Heart left ventricle (tissue), 13 donors: ENCODE data around the gene COL7A1.
A peak's percentile ranks its signal among the peaks of the same experiment; 100 is the strongest.

Source experiments
- POLR2A ChIP-seq, 2 donors: fragments of 450-650 bp; IDR thresholded peaks; one replicate each; pipeline ENCODE4 v1.6.1; 2017; ENCODE audit warnings: antibody characterized with exemption in 2 of 2, mild to moderate bottlenecking in 2 of 2, moderate library complexity in 2 of 2
- TF ChIP-seq, protein P1 (sequence below), 12 donors: fragments of 200-600 bp; sonication (generic) in 4 of 12; IDR thresholded peaks; one replicate each; pipeline versions ENCODE4 v1.5.0 to v1.8.0; 2018 to 2022; ENCODE audit warnings: antibody characterized with exemption in 12 of 12, mild to moderate bottlenecking in 5 of 12
- donor health status: ischemic (EF 13 %, LVEDD 7.1; RV severe dilation, severe dysfunction).
- donor health status: DM: no; HTN: yes; CAD: no.
- donor health status: DM: no; HTN: no; CAD: no.
- donor health status: ischemic (EF 25% LVEDD 6.9; RV normal size, moderate dysfunction).
- donor health status: ischemic (EF 25% LVEDD 5.7; RV mildly dilated, moderate dysfunction).
- donor health status: ischemic (EF 35%, LVEDD 5.7; RV mildly dilated, moderate dysfunction).
- donor health status: nonischemic (EF 11% LVEDD 7.7; RV severe dilation, severe dysfunction).
- donor health status: DM: yes; HTN: yes; CAD: no.
- donor health status: PGD.
- donor health status: ischemic (EF 29% LVEDD 5.4; RV normal size, mild dysfunction).
- donor health status: nonischemic (EF 23%, LVEDD 6.1; RV moderate dilation, normal function).

DNA sequence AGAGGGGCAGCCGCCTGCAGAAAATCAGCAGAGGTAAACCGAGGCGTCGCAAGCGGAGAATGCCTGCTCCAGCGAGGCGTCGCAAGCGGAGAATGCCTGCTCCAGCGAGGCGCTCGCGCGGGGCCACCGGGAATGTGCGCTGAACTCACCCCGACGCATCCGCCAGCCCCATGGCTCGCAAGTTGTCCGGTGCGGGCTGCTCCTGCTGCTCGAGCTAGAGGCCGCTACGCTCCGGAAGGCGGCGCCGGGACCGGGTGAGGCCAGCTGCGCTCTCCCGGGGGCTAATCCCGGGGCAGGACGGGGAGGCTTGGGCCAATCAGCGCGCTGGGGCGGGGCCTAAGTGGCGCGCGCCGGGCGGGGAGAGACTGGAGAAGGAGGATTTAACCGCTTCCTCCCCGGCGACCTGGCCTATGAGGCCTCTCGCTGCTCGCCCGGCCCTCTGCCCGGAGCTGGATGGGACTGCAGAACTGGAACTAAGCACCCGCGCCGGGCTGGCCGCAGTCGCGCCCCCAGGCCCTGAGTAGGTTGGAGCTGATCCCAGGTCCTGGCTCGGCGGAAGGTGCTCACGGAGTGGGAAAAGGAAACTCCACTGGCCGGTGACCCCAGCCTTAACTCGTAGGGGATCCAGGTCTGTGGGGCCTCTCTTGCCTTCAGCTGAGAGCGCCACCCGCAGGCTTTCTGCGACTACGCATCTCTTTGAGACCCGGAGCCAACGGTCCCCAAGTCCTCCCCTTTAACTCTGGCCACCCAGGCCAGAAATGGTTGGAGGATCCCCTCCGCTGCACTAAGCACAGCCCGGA is 40.3 kb upstream of the COL7A1 start, which contains the start of gene SLC26A6:
- TF ChIP-seq, protein P1, sequence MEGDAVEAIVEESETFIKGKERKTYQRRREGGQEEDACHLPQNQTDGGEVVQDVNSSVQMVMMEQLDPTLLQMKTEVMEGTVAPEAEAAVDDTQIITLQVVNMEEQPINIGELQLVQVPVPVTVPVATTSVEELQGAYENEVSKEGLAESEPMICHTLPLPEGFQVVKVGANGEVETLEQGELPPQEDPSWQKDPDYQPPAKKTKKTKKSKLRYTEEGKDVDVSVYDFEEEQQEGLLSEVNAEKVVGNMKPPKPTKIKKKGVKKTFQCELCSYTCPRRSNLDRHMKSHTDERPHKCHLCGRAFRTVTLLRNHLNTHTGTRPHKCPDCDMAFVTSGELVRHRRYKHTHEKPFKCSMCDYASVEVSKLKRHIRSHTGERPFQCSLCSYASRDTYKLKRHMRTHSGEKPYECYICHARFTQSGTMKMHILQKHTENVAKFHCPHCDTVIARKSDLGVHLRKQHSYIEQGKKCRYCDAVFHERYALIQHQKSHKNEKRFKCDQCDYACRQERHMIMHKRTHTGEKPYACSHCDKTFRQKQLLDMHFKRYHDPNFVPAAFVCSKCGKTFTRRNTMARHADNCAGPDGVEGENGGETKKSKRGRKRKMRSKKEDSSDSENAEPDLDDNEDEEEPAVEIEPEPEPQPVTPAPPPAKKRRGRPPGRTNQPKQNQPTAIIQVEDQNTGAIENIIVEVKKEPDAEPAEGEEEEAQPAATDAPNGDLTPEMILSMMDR (IDR thresholded peaks at IDR 0.05): peak in 10 of 12 donors; percentile 5 to 67 (median 45)
- TF ChIP-seq POLR2A (IDR thresholded peaks at IDR 0.05): peak in 1 of 2 donors; percentile 62
